ENCODE data around the gene MCF2L. TPM values are rescaled to one million over a fixed set of nuclear protein-coding genes. Genes with fewer than 3 reads are reported as not detected.

MCF2L gene
- total RNA-seq, 1 donor from 2014 or later: 6.7 TPM

DNA sequence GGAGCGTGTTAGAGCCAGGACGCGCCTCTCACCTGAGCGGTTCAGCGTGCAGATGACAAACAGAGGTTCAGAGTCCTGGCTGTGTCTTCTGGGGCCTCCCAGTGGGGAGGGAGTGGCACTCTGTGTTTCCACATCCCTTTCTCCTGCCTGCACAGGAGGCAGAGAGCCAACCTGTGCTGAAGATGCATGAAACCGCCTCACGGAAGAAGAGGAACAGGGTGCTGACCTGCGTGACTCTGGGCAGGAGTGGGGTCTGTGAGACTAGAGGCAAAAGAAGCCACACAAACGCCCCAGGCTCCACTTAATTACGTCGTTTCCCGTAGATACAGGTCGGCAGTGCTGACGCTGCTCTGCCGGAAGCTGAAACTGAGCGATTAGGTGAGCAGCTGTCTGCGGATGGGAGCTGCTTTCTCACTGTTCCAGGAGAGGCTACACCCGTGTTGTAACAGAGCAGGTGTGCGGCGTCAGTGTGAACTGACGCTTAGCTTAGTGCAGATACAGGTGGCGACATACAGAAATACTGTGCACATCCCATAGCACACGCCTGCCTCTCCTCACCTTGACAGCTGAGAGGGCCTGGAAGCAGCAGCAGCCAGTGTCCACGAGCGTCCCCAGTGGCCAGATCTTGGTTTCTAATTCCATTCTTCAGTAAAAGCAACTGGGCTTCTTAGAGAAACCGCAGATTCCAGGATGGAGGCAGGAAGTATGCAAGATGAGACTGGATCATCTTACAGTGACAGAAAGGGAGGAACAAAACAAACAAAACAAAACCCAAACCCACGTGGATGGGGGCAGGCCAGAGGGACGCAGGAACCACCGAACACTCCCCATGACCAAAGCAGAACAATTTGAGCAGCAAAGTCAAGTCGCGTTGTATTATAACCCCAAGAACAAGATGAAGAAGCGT is 37.7 kb upstream of the MCF2L start:
- TF ChIP-seq, protein P1, sequence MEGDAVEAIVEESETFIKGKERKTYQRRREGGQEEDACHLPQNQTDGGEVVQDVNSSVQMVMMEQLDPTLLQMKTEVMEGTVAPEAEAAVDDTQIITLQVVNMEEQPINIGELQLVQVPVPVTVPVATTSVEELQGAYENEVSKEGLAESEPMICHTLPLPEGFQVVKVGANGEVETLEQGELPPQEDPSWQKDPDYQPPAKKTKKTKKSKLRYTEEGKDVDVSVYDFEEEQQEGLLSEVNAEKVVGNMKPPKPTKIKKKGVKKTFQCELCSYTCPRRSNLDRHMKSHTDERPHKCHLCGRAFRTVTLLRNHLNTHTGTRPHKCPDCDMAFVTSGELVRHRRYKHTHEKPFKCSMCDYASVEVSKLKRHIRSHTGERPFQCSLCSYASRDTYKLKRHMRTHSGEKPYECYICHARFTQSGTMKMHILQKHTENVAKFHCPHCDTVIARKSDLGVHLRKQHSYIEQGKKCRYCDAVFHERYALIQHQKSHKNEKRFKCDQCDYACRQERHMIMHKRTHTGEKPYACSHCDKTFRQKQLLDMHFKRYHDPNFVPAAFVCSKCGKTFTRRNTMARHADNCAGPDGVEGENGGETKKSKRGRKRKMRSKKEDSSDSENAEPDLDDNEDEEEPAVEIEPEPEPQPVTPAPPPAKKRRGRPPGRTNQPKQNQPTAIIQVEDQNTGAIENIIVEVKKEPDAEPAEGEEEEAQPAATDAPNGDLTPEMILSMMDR (IDR thresholded peaks at IDR 0.05): peak; percentile 82
- peaks cover 9% of the 10 kb centered on the region for H3K9me3 Mint-ChIP-seq (ENCODE audit: low read depth)
- peaks cover 11% of the 10 kb centered on the region for H3K27me3 Mint-ChIP-seq (ENCODE audit: low read depth)
- H3K36me3 Mint-ChIP-seq (ENCODE audit: low read depth): peaks cover 1% of the 10 kb centered on the region
- H3K27ac Mint-ChIP-seq (ENCODE audit: unreplicated experiment): no peak overlapping the region
- DNase-seq (ENCODE audit: low spot score): no peak
- peak overlapping the region; percentile 18 for H3K4me3 Mint-ChIP-seq (ENCODE audit: unreplicated experiment)
- H3K4me1 Mint-ChIP-seq (ENCODE audit: low read depth): peaks cover 8% of the 10 kb centered on the region

DNA sequence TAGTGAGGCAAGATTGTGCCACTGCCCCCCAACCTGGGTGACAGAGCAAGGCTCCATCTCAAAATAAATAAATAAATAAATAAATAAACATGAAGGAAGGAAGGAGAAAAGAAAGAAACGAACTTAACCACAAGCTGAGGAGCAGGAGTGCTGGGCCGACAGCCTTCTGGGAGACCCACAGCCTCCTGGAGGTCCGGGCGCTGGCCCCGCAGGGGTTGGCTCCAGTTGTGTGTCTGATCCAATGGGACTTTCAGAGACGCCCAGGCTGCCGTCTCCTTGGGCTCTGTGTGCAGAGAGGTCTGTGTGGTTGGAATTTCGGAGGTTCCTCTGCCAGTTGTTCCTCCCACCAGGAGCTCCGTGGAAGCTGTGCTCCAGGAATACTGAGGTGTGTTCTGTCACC is 36.0 kb upstream of the MCF2L start:
- Mint-ChIP-seq H3K27me3 (ENCODE audit: low read depth) (peaks cover 10% of the 10 kb centered on the region), H3K4me3 (ENCODE audit: unreplicated experiment) (no peak overlapping the region), H3K4me1 (ENCODE audit: low read depth) (peaks cover 8% of the 10 kb centered on the region), H3K9me3 (ENCODE audit: low read depth) (no peaks in the 10 kb centered on the region), H3K27ac (ENCODE audit: unreplicated experiment) (no peak overlapping the region), H3K36me3 (ENCODE audit: low read depth) (peaks cover 1% of the 10 kb centered on the region)
- no peak for DNase-seq (ENCODE audit: low spot score)
- TF ChIP-seq, protein P1 (IDR thresholded peaks at IDR 0.05): no peak

DNA sequence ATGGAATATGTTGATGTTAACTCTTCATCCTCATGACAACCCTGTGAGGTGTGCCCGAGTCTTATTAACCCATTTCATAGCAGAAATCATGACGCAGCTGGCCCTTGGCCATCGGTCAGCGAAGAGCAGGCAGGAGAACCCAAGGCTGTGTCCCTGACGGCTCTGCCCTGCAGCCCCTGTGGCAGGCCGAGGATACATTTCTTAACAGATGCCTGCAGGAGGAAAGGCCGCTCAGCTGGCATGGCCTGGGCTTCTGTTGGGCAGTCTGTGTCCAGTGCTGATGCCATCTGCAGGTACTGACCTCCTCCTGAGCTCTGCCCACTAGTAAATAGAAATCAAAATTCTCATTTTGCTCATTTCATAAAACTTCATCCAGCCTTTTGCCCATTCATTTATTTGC is 35.4 kb upstream of the MCF2L start:
- no peaks in the 10 kb centered on the region for H3K9me3 Mint-ChIP-seq (ENCODE audit: low read depth)
- peaks cover 6% of the 10 kb centered on the region for H3K27me3 Mint-ChIP-seq (ENCODE audit: low read depth)
- H3K4me3 Mint-ChIP-seq (ENCODE audit: unreplicated experiment): no peak overlapping the region
- peaks cover 1% of the 10 kb centered on the region for H3K36me3 Mint-ChIP-seq (ENCODE audit: low read depth)
- H3K4me1 Mint-ChIP-seq (ENCODE audit: low read depth): peaks cover 8% of the 10 kb centered on the region
- no peak overlapping the region for H3K27ac Mint-ChIP-seq (ENCODE audit: unreplicated experiment)
- TF ChIP-seq, protein P1 (IDR thresholded peaks at IDR 0.05): no peak
- no peak for DNase-seq (ENCODE audit: low spot score)

DNA sequence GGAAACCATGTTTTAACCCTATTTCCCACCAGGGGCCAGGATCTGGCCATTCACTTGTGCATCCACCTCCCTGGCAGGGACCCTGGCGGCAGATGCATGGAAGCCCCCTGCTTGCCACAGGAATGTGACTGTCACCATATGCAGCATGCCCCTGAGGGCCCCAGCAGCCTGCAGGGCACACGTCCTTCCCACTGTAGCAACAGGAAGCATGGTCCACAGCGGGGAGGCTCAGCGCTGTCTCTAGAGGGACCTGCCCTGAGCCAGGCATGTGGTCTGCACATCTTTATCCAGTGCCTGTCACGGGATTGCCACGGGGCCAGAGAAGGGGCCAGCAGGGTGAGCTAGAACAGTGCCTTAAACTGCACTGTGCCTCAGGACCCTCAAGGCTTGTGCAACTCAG is 34.9 kb upstream of the MCF2L start:
- Mint-ChIP-seq H3K4me1 (ENCODE audit: low read depth) (peaks cover 7% of the 10 kb centered on the region), H3K36me3 (ENCODE audit: low read depth) (peaks cover 1% of the 10 kb centered on the region), H3K9me3 (ENCODE audit: low read depth) (no peaks in the 10 kb centered on the region), H3K27ac (ENCODE audit: unreplicated experiment) (no peak overlapping the region), H3K4me3 (ENCODE audit: unreplicated experiment) (no peak overlapping the region), H3K27me3 (ENCODE audit: low read depth) (peaks cover 3% of the 10 kb centered on the region)
- TF ChIP-seq, protein P1 (IDR thresholded peaks at IDR 0.05): no peak
- DNase-seq (ENCODE audit: low spot score): no peak

DNA sequence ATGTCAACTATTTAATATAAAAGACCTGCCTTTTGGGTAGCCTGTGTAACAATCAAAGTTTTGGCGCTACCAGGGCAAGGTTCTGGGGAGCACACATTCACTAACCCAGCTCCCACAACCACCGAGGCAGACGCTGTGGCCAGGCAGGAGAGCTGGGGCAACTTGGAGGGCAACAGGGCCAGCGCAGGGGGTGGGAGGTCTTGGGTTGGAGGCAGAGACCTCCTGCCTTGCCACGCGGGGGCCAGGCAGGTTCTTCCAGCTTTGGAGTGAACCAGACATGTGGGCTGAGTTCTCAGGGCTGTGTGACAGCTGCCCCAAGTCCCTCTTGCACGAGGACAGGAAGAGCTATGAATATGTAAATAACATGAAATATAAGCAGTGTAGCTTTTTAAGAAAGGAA is 30.3 kb upstream of the MCF2L start:
- peaks cover 13% of the 10 kb centered on the region for H3K4me1 Mint-ChIP-seq (ENCODE audit: low read depth)
- no peaks in the 10 kb centered on the region for H3K27me3 Mint-ChIP-seq (ENCODE audit: low read depth)

More for the DNA sequence above, 30.3 kb upstream of the MCF2L start:
- TF ChIP-seq, protein P1 (IDR thresholded peaks at IDR 0.05): no peak
- H3K4me3 Mint-ChIP-seq (ENCODE audit: unreplicated experiment): no peak overlapping the region
- H3K27ac Mint-ChIP-seq (ENCODE audit: unreplicated experiment): no peak overlapping the region
- no peak for DNase-seq (ENCODE audit: low spot score)
- no peaks in the 10 kb centered on the region for H3K9me3 Mint-ChIP-seq (ENCODE audit: low read depth)
- H3K36me3 Mint-ChIP-seq (ENCODE audit: low read depth): no peaks in the 10 kb centered on the region

All from chondrocyte (in vitro differentiated cells).